GM19455 (cell line): ENCODE measurements around the gene ADAMTS2.

ENCODE experiments used
- ATAC-seq: cut with Tn5 transposase; IDR thresholded peaks from one replicate; pipeline ENCODE4 v1.9.1; 2021; ENCODE audit not compliant: unreplicated experiment

Gene ADAMTS2

DNA sequence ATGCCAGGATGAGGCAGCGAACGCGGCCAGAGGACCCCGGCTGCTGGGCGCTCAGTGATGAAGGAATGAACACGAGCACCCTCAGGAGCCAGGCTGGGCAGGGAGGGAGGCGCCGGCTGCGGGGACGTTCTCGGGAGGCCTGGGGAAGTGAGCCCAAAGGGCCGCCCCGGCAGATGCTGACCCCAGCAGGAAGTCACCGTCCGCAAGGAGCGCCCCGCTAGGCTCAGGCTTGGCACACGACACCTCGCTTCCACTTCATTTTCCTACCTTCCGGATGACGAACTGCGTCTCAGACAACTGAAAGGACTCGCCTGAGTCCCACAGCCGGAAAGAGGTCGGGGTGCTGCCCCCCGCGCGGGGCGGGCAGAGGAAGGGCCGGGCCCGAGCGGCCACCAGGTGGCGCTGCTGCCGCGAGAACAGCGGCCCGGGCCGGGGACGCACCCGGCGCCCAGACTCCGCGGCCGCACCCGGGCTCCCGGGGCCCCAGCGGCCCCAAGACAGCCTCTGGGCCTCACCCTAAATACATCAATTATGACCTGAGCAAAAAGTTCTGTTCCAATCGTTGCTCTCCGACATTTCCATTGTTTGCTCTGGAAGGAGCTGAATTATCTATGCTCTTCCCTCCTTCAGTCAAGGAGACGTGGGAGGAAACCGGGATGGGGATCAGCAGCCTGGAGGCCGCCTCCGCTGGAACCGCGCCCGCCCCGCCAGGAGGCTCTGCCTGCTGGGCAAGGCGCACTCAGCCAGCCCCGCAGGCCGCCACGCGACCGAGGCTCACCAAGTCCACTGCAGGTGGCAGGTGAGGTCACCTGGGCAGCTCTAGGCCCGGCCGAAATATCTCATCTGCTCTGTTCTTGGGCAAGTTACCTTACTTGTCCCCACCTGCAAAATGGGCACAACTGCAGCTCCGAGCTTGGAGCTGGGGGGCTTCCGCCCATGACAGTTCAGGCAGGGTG, 178.1 kb downstream of the ADAMTS2 start:
- peak; percentile 69 for ATAC-seq

DNA sequence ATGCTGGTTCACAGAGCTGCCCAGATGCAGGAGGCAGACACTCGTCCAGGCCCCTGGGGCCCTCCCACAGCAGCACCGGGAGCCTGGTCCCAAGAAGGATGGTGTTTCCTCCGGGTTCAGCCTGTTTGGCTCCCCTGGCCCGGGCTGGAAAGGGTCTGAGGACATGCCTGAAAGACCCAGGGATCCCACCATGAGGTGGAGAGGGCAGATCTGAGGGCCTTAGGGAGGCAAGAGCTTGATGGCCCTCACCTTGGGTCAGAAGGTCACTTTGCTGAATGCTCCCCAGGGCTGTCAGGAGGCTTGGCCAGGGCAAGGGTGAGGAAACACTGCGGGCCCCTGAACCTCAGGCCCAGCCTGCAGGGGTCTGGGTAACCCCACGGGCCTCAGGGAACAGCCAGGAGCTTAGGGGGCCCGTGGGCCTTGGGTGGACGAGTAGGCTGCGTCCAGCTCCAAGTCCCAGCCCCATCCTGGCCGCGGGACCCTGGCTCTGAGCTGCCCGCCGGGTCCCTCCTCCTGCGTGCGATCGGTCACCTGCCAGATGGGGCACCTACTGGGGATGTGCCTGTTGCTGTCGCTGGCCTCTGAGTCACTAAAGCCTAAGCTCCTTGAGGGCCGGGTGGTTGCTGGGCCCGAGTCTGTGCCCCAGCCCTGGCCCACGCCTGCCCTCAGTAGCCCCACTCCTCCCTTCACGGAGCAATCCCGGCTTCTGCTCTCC, 178.9 kb downstream of the ADAMTS2 start:
- no peak for ATAC-seq

DNA sequence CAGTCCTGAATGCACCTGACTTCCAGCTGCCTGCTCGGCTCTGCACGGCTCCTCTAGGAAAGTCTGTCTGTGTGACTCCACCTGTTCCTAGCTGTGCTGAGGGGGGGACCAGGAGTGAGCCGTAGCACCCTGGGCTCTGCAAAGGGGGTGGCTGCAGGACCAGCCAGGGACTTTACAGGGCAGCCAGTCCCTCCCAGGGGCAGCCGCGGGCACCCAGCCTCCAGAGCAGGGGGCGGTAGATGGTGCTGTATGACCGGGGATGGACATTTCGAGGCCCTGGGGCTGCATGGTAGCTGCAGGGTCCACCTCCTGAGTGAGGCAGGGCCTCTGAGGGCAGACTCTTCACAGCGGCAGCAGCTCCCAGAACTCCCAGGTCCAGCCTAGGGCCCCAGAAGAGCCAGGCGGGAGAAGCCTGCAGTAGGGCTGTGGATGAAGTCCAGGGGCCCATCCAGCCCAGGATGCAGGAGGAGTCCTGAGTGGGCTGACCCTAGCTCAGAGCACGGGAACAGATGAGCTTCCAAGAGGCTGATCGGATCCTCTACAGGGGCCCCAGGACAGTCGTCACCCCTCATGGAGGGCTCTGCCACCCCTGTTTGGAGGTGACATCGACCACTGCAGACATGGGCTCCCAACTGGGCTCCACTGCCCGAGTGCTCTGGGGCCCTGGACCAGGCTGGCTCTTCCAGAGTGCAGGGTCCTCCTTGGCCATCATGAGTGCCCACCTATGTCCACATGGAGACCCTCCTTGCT, 179.7 kb downstream of the ADAMTS2 start:
- ATAC-seq: no peak

DNA sequence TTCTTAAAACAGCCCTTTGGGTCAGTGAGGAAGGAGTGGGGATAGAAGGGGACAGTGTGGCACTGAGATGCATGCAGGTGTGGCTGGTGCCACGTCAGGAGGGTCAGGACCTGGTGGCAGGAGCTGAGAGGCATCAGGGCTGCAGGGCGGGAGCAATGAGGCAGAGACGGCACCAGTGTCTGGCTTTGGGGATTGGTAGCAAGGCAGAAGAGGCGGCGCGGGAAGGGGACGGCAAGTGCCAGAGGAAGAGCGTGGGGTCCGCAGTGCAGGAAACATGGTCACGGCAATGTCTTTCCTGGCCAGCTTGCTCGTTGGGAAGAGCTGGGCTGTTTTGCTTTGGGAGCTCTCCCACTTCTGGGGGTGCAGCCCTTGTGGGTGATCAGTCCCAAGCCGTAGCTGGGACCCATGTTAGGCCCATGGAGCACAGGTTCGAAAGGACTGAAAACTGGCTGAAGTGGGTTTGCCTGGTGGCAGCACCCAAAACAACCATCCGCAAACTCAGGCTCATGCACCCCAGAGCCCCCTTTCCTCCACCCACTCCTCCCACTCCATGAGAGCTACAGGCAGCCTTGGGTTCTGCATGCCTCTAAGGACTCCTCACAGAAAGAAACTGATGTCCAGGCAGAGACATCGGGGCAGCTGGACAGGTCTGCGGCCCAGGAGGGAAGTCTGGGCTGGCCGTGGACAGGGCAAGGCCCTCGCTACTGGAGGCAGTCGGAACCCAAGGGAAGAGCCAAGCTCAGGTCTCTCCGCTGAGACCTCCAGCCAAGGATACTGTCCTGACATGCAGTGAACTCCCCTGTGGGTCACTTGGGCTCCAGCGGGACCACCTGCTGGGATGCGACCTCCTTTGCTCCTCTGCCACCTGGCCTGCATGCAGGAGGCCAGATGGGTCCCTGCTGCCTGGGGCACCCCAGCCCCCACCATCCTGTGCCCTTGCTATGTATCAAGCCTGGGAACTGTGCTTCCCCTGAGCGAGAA, 180.6 kb downstream of the ADAMTS2 start:
- no peak for ATAC-seq

DNA sequence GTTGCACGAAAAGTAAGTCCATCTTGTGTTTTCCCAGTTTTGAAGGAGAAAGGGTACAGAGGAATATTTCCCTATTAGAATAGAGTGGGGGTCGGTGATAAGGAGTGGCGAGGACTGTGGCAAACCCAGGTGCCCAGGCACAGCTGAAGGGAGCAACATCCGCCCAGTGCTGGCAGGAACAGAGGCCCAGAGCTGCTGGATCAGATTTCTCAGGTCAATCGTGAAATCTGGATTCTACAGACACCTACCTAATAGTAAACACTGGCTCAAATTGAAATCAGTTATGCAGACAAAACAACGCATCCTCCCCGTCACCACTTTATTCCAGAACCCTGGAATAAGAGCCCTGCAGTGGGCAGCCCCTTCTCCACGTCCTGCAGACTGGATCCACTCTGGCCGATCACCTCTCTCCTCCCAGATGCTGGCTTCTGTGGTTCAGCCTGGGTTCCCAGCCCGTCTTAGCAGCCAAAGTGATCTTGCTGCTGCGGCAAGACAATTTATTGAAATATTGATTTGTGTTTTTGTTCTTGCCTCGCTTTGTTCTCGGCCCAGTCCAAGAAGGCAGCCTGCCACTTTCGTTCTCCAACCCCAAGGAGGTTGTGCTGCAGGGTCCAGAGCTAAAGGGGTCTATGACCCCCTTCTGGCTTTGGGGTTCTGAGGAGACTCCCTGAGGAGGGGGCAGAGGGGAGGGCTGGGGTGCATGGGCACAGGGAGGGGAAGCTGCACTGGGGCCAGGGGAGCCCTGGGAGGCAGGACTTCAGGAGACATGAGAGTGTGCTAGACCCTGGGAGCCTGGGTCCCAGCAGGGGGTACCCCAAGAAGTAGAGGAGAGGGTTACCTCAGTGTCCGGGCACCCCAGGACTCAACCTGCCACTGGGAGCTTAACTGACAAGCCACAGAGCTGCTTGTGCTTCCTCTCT, 181.8 kb downstream of the ADAMTS2 start:
- no peak for ATAC-seq

DNA sequence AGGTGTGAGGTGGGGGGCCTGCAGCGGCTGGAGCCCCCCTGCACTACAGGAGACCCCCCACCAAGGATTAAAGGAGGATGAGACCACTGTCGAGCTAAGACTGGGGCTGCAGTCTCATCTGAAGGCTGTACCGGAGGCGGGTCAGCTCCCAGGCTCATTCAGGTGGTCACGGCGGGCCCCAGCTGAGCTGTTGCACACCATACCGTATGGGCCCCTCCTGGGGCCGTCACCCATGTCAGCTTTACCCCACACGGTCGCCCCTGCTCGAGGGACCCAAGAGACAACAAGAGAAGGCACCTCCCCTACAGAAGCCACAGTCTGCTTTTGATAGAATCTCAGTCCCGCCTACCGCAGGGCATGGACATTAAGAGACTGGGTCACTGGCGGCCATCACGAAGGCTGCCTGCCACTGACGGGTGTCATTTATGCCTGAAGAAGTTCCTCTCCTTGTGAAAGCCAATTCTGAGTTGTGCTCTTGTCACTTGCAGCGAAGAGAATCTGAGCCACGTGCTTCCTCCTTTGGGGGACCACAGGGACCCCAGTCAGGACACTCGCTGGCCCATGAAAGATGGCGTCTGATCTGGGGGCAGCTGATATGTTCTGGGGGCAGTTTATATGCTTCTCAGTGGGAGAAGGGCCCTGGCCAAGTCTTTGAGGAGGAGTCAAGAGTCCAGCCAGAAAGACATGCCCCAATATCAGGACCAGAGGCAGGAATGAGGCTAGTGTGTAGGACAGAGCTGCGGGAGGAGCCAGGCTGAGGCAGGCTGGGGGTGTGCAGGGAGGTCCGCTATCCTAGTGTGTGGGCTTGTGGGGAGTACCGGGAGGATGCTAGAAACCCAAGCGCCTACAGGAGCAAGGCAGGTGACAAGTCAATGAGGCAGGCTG, 182.7 kb downstream of the ADAMTS2 start:
- no peak for ATAC-seq

DNA sequence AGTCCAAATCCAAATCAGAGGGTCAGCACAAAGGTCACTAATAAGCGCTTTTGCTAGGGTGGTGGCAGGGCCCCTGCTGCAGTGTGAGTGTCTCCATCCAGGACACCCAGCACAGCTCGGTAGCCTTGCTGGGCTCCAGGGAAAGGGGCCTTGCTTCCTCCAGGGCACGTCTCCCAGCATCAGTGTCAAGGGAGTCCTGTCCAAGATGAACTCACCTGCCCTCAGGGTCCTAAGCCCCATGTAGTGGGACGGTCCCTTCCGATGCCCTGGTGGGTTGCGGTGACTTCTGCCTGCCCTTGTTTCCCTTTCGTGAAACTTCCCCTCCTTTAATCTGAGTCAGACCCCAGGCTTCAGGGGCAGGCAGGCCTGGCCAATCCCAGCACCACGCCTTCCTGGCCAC, 183.4 kb downstream of the ADAMTS2 start:
- no peak for ATAC-seq

DNA sequence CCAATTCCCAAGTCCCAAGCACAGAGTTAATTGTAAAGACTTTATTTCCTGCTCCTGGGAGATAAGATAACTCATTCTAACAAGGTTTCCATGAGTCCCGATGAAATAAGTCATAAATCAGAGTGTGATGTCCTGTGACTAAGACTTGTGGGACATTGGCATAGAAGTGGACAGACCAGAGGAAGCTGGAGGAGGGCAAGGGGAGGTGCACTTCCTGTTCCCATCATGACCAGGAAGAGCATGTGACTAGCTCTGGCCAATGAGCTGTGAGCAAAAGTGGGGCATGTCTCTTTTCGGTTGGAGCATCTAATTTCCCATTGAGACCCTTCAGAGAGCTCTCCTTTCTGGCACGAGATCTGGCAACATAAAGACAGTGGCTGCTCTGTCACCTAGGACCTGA, 184.7 kb downstream of the ADAMTS2 start:
- no peak for ATAC-seq

DNA sequence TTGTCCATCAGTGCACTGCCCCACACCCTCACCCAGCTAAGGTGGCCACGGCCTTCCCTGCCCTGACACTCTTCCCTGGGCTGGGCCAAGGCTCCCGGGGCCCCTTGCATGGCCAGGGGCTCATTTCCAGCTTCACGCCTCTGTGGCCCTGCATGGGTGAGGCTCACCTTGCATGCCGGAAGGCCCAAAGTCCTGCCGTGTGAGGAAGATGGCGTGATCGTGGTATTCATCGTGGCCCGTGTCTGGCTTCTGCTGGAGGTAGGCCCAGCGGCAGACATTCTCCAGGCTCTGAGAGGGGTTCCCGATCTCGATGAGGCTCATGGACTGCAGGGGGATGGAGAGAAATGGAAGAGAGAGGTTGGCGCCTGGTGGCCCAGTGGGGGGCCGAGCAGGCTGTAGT, 186.7 kb downstream of the ADAMTS2 start:
- no peak for ATAC-seq

DNA sequence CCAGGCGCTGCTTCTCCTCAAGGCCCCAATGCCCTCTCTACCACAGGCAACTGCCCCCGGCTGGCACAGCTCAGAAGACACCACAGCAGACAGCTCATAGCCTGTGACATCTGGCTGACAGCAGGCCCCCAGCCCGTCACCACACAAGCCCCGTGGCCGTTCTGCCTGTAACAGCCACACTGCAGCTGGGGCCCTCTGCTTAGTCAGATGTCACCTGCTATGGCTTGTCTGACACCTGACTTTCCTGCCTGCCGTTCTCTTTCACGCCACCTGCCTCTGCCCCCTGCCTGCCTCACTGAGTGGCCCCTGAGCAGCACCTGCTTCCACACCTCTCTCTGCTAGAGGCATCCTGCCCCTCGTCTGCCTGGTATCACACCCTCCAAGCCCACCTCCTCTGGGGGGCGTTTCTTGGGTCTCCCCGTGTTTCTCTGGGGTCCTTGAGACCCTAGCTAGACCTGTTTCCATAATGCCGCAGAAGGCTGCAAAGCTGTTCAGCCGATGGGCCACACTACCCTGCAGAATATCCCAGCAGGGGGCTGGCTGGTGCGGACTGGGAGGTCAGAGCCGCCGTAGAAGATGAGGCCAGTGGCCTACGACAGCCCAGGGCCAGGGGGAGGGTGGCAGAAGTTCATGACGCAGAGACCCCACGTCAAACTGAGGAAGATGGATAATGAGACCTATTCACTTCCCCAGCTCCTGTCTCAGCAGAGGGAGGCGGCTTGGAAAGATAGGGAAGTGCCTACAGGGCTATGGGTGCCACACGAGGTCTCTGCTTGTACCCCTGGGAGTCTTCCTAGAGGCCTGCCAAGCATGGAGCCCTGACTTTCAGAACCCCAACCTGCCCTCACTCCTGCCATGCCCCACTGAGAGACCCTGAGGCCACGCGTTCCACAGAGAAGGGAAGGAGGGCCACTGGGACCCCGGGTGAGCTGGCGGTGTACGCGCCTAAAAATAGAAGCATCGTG, 190.0 kb downstream of the ADAMTS2 start:
- no peak for ATAC-seq

DNA sequence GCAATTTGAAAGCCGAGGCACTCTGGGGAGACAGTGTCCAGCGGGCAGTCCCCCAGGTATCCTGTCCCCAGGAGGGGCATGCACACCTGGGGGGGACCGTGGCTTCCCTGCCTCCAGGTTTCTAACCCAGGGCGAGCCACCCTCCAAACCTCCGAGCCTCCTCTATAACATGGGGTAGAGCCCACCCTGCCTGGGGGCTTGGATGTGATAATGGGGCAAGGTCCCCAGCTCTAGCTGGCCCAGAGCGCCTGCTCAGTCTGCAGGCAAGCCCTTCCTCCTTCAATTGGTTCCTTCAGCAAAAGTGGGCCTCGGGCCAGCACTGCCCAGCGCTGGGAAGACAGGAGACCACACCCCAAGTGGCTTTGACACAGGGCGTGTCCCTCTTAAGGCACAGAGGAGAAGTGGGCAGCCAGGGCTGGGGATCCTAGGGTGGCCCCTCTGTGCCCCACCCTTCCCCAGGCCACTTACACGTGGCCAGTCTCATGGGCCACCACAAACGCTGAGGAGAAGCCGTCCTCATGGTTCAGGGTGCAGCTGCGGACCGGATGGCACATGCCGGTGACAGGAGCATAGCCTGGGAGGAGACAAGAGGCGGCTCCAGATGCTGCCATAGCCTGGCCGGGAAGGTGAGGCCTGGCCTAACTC, 190.8 kb downstream of the ADAMTS2 start:
- no peak for ATAC-seq

DNA sequence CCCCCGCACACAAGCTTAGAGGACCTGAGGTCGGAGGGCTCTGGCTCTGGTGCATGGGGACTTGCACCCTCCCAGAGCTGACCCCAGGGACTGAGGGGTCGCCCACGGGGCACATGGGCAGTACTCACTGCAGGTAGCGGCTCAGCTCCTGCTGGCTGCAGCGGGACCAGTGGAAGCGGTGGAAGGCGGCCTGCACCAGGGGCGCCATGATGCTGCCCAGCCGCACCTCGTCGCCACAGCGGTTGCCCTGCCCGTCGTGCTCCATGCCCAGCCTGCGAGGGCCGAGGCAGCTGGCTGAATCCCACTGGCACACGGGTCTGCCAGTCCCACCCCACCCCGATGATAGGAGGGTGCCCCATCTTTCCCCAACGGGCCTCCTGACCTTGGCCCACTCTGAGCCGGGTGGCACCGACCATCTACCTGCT, 191.3 kb downstream of the ADAMTS2 start:
- no peak for ATAC-seq

DNA sequence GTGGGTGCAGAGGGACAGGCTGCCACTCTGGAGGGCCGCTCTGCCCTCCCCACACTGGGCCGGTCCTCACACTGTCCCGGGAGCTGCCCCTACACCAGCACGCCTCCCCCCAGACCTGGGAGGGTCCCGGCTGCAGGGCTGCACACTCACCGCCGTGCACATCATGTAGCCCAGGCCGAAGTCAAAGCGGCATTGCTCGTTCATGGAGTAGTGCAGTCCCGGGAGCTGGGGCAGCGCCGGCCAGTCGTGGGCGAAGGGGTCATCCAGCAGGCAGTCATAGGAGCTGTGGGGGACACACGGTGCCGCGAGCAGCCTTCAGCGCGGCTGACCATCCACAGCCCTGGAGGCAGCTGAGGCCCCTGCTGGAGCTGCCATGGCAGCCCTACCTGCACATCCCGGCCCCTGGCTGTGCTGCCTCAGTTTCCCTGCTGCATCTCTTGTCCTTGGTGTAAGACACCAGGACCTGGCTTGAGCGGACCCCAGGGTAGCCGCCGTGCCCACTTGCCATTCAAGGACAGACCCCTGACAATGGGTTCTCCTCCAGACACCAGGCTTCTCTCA, 191.8 kb downstream of the ADAMTS2 start:
- no peak for ATAC-seq

DNA sequence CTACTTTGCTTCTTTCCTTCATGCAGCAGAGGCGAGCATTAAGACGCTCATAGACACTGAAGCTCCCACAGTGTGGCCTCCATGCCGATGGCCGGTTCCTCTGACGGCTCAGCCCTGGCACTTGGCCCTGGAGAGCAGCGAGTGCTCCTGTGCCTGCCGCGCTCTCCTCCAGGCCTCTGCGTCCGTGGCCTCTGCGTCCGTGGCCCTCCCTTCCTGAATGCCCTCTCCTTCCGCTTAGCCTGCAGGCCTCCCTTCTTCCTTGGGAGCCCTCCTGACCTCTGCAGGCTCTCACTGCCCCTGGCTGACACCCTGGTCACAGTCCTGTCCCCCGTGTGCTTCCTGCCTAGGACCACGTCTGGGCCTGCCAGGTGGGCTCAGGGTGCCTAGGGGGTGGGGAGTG, 192.3 kb downstream of the ADAMTS2 start:
- ATAC-seq: no peak

DNA sequence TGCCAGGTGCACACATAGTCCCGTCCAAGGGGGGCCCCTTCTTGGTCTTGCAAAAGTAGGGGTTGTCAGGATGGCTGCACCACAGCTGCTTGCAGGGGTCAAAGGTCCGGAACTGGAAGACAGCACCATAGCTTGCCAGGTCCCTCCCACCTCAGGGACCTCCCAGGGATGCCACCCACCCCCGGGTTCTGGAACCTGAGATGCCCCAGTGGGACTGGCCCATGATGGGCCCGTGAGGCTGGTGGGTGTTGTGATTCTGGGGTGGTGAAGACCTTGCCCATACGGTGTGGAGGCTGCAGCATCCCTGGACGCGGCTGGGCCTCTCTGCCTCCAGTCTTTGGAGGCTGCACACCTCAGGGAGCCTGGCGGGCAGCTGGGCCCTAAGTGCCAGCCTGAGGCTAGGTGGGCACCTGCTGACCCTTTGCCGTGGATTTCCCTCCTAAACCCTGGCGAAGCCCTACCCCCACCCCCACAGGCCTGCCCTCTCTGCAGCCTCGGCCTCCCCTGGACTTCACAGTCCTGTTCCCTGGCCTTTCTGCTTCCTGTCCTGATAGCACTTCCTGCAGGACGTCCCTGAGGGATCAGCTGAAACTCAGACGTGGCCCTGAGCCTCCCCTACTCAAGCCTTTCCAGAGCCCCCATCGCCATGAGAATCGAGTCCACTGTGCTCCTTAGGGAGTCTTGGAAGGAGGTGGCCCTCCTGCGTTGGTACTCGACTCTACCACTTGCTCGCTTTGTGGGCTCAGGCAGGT, 192.9 kb downstream of the ADAMTS2 start:
- no peak for ATAC-seq
